ENCODE results near the gene AASDHPPT.

GRCh38 chr11:106076171-106076918, 1.1 kb upstream of the AASDHPPT start:
- no peak for TF ChIP-seq CTCF (IDR thresholded peaks at IDR 0.05)
- TF ChIP-seq, protein P1, sequence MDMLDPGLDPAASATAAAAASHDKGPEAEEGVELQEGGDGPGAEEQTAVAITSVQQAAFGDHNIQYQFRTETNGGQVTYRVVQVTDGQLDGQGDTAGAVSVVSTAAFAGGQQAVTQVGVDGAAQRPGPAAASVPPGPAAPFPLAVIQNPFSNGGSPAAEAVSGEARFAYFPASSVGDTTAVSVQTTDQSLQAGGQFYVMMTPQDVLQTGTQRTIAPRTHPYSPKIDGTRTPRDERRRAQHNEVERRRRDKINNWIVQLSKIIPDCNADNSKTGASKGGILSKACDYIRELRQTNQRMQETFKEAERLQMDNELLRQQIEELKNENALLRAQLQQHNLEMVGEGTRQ (IDR thresholded peaks at IDR 0.05; ENCODE audit: borderline replicate concordance, low read depth, low read length) = no peak
- TF ChIP-seq POLR2AphosphoS5 (IDR thresholded peaks at IDR 0.05; ENCODE audit: low read depth, low read length) = no peak
- TF ChIP-seq, protein P2, sequence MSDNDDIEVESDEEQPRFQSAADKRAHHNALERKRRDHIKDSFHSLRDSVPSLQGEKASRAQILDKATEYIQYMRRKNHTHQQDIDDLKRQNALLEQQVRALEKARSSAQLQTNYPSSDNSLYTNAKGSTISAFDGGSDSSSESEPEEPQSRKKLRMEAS (IDR thresholded peaks at IDR 0.05; ENCODE audit: low read depth) = no peak
- TF ChIP-seq TAF1 (IDR thresholded peaks at IDR 0.05; ENCODE audit: borderline replicate concordance, low read depth, low read length) = no peak
- no peak for TF ChIP-seq CHD2 (IDR thresholded peaks at IDR 0.05; ENCODE audit: low read length, partially characterized antibody)
